22Rv1 (cell line): ENCODE measurements around the gene UBE2J1.

Experiments used
- ZFX ChIP-seq: fragments of 450-650 bp; IDR thresholded peaks from 2 replicates; pipeline ENCODE4 v1.6.1; 2017; ENCODE audit warnings: antibody characterized with exemption, borderline replicate concordance
- TF ChIP-seq, protein P1 (sequence below): fragments of 450-650 bp; IDR thresholded peaks from 2 replicates; pipeline ENCODE4 v1.5.1; 2017; ENCODE audit warnings: mild to moderate bottlenecking

DNA sequence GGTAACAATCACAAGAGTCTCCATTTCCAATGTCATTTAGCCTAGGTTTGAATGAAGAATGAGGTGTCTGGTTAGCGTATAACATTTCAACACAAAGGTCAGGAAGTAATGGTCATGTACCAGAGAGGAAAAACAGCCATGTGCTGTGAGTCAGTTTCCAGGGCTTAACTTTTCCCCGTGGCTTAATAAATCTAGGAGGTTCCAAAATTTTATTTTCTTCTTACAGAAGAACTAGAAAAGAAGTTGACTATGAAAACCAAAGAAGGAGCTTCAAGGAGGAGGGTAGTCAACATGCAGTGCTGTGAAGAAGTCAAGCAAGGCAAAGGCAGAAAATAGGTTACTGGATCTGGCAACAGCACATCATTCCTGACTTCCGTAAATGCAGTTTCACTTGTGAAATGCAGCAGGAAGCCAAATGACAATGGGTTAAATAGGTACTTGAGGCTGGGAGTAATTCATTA lies 29.0 kb downstream of the UBE2J1 start:
- TF ChIP-seq, protein P1, sequence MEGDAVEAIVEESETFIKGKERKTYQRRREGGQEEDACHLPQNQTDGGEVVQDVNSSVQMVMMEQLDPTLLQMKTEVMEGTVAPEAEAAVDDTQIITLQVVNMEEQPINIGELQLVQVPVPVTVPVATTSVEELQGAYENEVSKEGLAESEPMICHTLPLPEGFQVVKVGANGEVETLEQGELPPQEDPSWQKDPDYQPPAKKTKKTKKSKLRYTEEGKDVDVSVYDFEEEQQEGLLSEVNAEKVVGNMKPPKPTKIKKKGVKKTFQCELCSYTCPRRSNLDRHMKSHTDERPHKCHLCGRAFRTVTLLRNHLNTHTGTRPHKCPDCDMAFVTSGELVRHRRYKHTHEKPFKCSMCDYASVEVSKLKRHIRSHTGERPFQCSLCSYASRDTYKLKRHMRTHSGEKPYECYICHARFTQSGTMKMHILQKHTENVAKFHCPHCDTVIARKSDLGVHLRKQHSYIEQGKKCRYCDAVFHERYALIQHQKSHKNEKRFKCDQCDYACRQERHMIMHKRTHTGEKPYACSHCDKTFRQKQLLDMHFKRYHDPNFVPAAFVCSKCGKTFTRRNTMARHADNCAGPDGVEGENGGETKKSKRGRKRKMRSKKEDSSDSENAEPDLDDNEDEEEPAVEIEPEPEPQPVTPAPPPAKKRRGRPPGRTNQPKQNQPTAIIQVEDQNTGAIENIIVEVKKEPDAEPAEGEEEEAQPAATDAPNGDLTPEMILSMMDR: no peak
- TF ChIP-seq ZFX: no peak
